Measurements from ENCODE around the gene SLIRP. TPM values are rescaled to one million over a fixed set of nuclear protein-coding genes. Genes with fewer than 3 reads are reported as not detected.
"Not testable (repeated sequence)": the region's sequence is repeated elsewhere in the genome, so short reads cannot be mapped to it uniquely, and the experiment has no call there.

Gene SLIRP
- 264 and 331 TPM in 2 replicates for total RNA-seq (2014; rRNA removed; shearing (Covaris generic))

GRCh38 chr14:77707724-77708408, at the start of gene SLIRP, which contains the start of gene ALKBH1:
SLIRP (plus strand) TSS chr14:77708103; CDS start chr14:77708112, 9 bp downstream.
ALKBH1 (minus strand) TSS chr14:77708023; CDS start chr14:77708004, 19 bp downstream.
- DNase-seq (ENCODE audit: low spot score) = peak; percentile 81

GRCh38 chr14:77659831-77660230, 48.1 kb upstream of the SLIRP start:
- no peak for DNase-seq (ENCODE audit: low spot score)

- no peak for DNase-seq (ENCODE audit: low spot score)
Measured at GRCh38 chr14:77660754-77661153, 47.1 kb upstream of the SLIRP start.

GRCh38 chr14:77661562-77661961, 46.3 kb upstream of the SLIRP start:
- not testable (repeated sequence) for DNase-seq (ENCODE audit: low spot score)

GRCh38 chr14:77663293-77663692, 44.6 kb upstream of the SLIRP start:
- DNase-seq (ENCODE audit: low spot score) = no peak

GRCh38 chr14:77667331-77667730, 40.6 kb upstream of the SLIRP start:
- no peak for DNase-seq (ENCODE audit: low spot score)

GRCh38 chr14:77673193-77673592, 34.7 kb upstream of the SLIRP start:
- no peak for DNase-seq (ENCODE audit: low spot score)

GRCh38 chr14:77674931-77675330, 33.0 kb upstream of the SLIRP start:
- peak; percentile 60 for DNase-seq (ENCODE audit: low spot score)

- peak; percentile 51 for DNase-seq (ENCODE audit: low spot score)
Measured at GRCh38 chr14:77681196-77682157, 26.4 kb upstream of the SLIRP start.

GRCh38 chr14:77682158-77682553, 25.7 kb upstream of the SLIRP start:
- DNase-seq (ENCODE audit: low spot score) = no peak

- DNase-seq (ENCODE audit: low spot score) = no peak
Measured at GRCh38 chr14:77691259-77691658, 16.6 kb upstream of the SLIRP start.

- DNase-seq (ENCODE audit: low spot score) = peak; percentile 35
Measured at GRCh38 chr14:77707355-77707723, 564 bp upstream of the SLIRP start.

GRCh38 chr14:77708749-77709148, 846 bp downstream of the SLIRP start:
- no peak for DNase-seq (ENCODE audit: low spot score)

GRCh38 chr14:77709412-77709811, 1.5 kb downstream of the SLIRP start:
- no peak for DNase-seq (ENCODE audit: low spot score)

GRCh38 chr14:77710364-77710763, 2.5 kb downstream of the SLIRP start:
- no peak for DNase-seq (ENCODE audit: low spot score)

- no peak for DNase-seq (ENCODE audit: low spot score)
Measured at GRCh38 chr14:77714926-77715325, 7.0 kb downstream of the SLIRP start.

- DNase-seq (ENCODE audit: low spot score) = no peak
Measured at GRCh38 chr14:77717608-77718305, 9.9 kb downstream of the SLIRP start.

- no peak for DNase-seq (ENCODE audit: low spot score)
Measured at GRCh38 chr14:77721437-77721836, 13.5 kb downstream of the SLIRP start.

- DNase-seq (ENCODE audit: low spot score) = no peak
Measured at GRCh38 chr14:77722301-77722700, 14.4 kb downstream of the SLIRP start.

- no peak for DNase-seq (ENCODE audit: low spot score)
Measured at GRCh38 chr14:77730976-77731497, 23.1 kb downstream of the SLIRP start.

- no peak for DNase-seq (ENCODE audit: low spot score)
Measured at GRCh38 chr14:77738559-77739250, 30.8 kb downstream of the SLIRP start.

Data from HT-29 (cell line).